NB4 (cell line): ENCODE measurements around the gene FOXL2.

Experiments
- MYC ChIP-seq: IDR thresholded peaks from 2 replicates; pipeline ENCODE4 v1.6.1; 2011; ENCODE audit warnings: low read depth, low read length
- POLR2A ChIP-seq: IDR thresholded peaks from 2 replicates; pipeline ENCODE4 v1.6.1; 2011; ENCODE audit warnings: mild to moderate bottlenecking; ENCODE audit not compliant: insufficient read length; ENCODE audit errors: extremely low read depth
- TF ChIP-seq, protein P1 (sequence below): IDR thresholded peaks from one replicate; pipeline ENCODE4 v1.5.1; 2012; ENCODE audit warnings: low read depth, low read length
- TF ChIP-seq, protein P2 (sequence below): IDR thresholded peaks from 2 replicates; pipeline ENCODE4 v1.6.1; 2011; ENCODE audit warnings: low read depth, low read length

DNA sequence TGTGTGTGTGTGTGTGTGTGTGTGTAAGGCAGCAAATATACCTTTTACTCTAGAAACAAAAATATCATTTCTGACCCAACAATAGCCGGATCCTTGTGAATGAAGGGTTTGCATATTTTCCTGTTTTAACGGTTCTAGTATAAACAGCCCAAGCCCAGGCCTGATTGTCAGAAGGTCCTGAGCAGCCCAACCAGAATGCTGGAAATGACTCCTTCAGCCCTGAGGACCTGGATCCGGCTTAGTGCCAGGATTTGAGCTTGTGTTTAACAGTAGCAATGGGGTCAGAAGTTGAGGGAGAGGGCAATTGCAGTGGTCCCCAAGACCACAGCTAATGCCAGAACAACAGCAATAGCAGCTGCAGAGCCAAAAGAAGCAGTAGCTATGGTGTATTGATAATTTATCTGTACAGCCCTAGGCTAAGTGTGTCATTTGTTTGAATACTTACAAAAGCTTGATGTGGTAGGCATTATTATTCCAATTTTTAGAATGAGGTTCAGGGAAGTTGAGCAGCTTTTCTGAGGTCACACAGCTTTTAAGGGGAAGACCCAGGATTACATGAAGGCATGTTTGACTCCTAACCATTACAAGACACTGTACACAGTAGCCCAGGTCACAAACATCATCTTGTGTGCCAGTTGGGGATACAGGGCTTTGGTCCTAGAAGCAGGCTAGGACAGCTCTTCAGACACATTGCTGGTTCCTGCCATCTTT is 12.8 kb downstream of the FOXL2 start:
- TF ChIP-seq, protein P1, sequence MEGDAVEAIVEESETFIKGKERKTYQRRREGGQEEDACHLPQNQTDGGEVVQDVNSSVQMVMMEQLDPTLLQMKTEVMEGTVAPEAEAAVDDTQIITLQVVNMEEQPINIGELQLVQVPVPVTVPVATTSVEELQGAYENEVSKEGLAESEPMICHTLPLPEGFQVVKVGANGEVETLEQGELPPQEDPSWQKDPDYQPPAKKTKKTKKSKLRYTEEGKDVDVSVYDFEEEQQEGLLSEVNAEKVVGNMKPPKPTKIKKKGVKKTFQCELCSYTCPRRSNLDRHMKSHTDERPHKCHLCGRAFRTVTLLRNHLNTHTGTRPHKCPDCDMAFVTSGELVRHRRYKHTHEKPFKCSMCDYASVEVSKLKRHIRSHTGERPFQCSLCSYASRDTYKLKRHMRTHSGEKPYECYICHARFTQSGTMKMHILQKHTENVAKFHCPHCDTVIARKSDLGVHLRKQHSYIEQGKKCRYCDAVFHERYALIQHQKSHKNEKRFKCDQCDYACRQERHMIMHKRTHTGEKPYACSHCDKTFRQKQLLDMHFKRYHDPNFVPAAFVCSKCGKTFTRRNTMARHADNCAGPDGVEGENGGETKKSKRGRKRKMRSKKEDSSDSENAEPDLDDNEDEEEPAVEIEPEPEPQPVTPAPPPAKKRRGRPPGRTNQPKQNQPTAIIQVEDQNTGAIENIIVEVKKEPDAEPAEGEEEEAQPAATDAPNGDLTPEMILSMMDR: no peak
- TF ChIP-seq POLR2A (no peak), MYC (no peak)
- TF ChIP-seq, protein P2, sequence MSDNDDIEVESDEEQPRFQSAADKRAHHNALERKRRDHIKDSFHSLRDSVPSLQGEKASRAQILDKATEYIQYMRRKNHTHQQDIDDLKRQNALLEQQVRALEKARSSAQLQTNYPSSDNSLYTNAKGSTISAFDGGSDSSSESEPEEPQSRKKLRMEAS: no peak
